ENCODE results near the gene CD1D. TPM values are rescaled to one million over a fixed set of nuclear protein-coding genes. Genes with fewer than 3 reads are reported as not detected.
A peak's percentile ranks its signal among the peaks of the same experiment; 100 is the strongest.

CD1D gene
- total and polyA plus RNA-seq, 4 donors: 1.1 to 8.4 (median 4.0) TPM

- TF ChIP-seq EGR1 (IDR thresholded peaks at IDR 0.05; ENCODE audit: low read depth in 2 of 2): peak; percentile 29 to 59
- no peak for TF ChIP-seq ATF3 (IDR thresholded peaks at IDR 0.05)
- TF ChIP-seq YY1 (IDR thresholded peaks at IDR 0.05): peak; percentile 82
- peak; percentile 43 for TF ChIP-seq FOXA1 (IDR thresholded peaks at IDR 0.05)
- no peak for TF ChIP-seq RAD21 (IDR thresholded peaks at IDR 0.05)
- TF ChIP-seq GABPA (IDR thresholded peaks at IDR 0.05 in 1 of 2, conservative IDR thresholded peaks at IDR 0.05 in 1 of 2): peak; percentile 45 to 89
- TF ChIP-seq NR2F2 (IDR thresholded peaks at IDR 0.05): peak; percentile 81
- TF ChIP-seq MAX (IDR thresholded peaks at IDR 0.05): peak; percentile 86
- no peak for TF ChIP-seq HNF4G (IDR thresholded peaks at IDR 0.05)
- no peak for TF ChIP-seq TAF1 (conservative IDR thresholded peaks at IDR 0.05)
- TF ChIP-seq, protein P1, sequence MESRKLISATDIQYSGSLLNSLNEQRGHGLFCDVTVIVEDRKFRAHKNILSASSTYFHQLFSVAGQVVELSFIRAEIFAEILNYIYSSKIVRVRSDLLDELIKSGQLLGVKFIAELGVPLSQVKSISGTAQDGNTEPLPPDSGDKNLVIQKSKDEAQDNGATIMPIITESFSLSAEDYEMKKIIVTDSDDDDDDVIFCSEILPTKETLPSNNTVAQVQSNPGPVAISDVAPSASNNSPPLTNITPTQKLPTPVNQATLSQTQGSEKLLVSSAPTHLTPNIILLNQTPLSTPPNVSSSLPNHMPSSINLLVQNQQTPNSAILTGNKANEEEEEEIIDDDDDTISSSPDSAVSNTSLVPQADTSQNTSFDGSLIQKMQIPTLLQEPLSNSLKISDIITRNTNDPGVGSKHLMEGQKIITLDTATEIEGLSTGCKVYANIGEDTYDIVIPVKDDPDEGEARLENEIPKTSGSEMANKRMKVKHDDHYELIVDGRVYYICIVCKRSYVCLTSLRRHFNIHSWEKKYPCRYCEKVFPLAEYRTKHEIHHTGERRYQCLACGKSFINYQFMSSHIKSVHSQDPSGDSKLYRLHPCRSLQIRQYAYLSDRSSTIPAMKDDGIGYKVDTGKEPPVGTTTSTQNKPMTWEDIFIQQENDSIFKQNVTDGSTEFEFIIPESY (IDR thresholded peaks at IDR 0.05): peak; percentile 78
- peak; percentile 75 to 78 for TF ChIP-seq RXRA (IDR thresholded peaks at IDR 0.05)
- no peak for TF ChIP-seq SP1 (IDR thresholded peaks at IDR 0.05)
- TF ChIP-seq, protein P2, sequence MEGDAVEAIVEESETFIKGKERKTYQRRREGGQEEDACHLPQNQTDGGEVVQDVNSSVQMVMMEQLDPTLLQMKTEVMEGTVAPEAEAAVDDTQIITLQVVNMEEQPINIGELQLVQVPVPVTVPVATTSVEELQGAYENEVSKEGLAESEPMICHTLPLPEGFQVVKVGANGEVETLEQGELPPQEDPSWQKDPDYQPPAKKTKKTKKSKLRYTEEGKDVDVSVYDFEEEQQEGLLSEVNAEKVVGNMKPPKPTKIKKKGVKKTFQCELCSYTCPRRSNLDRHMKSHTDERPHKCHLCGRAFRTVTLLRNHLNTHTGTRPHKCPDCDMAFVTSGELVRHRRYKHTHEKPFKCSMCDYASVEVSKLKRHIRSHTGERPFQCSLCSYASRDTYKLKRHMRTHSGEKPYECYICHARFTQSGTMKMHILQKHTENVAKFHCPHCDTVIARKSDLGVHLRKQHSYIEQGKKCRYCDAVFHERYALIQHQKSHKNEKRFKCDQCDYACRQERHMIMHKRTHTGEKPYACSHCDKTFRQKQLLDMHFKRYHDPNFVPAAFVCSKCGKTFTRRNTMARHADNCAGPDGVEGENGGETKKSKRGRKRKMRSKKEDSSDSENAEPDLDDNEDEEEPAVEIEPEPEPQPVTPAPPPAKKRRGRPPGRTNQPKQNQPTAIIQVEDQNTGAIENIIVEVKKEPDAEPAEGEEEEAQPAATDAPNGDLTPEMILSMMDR (IDR thresholded peaks at IDR 0.05; ENCODE audit: low read depth, low read length, missing input control): no peak
- TF ChIP-seq REST (IDR thresholded peaks at IDR 0.05): no peak
- peak in 1 of 2 donors; percentile 12 for TF ChIP-seq HNF4A (conservative IDR thresholded peaks at IDR 0.05)
- TF ChIP-seq JUND (IDR thresholded peaks at IDR 0.05): peak; percentile 22 to 63
- peak; percentile 12 for TF ChIP-seq FOXA2 (IDR thresholded peaks at IDR 0.05)
- Histone ChIP-seq H3K36me3 (ENCODE audit: control insufficient read depth in 4 of 4, insufficient read depth in 3 of 4, low read depth in 1 of 4, low read length in 3 of 4) (no peaks in the 10 kb centered on the region), H3K9me3 (ENCODE audit: control insufficient read depth in 4 of 4, low read length in 3 of 4) (no peaks in the 10 kb centered on the region), H3K27me3 (ENCODE audit: control insufficient read depth in 4 of 4, insufficient read depth in 4 of 4, low read length in 3 of 4) (no peaks in the 10 kb centered on the region), H3K27ac (ENCODE audit: low read depth in 1 of 2, low read length in 2 of 2) (peak overlapping the region; percentile 21 to 32), H3K4me3 (ENCODE audit: low read depth in 1 of 3, low read length in 3 of 3) (peak overlapping the region; percentile 46 to 75 (median 73)), H3K4me1 (ENCODE audit: control insufficient read depth in 4 of 4, insufficient read depth in 4 of 4, low read length in 3 of 4) (peaks cover 0 to 13% (median 4%) of the 10 kb centered on the region in 4 donors), H3K9ac (ENCODE audit: low read depth in 1 of 2, low read length in 2 of 2) (peak overlapping the region in 1 of 2 donors; percentile 45)
- DNase-seq (ENCODE audit: low spot score): peak; percentile 86
- WGBS: 11% methylated on average over 31 of the region's 31 CpGs
Measured at GRCh38 chr1:158149577-158150269, 31.0 kb upstream of the CD1D start.

Data from liver (tissue), 9 donors.